GM12875 (cell line): ENCODE results near the gene RAP1GDS1.

Experiments used
- H3K4me3 ChIP-seq: one replicate; pipeline ENCODE4 v1.5.1; 2011; ENCODE audit warnings: low read depth, low read length, control low read depth
- CTCF ChIP-seq: IDR thresholded peaks from 2 replicates; pipeline ENCODE4 v1.5.1; 2011; ENCODE audit warnings: low read depth, mild to moderate bottlenecking, control low read depth, inconsistent platforms, low read length, moderate library complexity, borderline replicate concordance; ENCODE audit not compliant: insufficient read depth

Gene RAP1GDS1

GRCh38 chr4:98289375-98289774 lies 28.2 kb downstream of the RAP1GDS1 start:
- H3K4me3 ChIP-seq, result no peak overlapping the region
- TF ChIP-seq CTCF, result no peak

GRCh38 chr4:98290511-98290910 lies 29.3 kb downstream of the RAP1GDS1 start:
- H3K4me3 ChIP-seq, result no peak overlapping the region
- no peak for TF ChIP-seq CTCF

- H3K4me3 ChIP-seq, result no peak overlapping the region
- TF ChIP-seq CTCF, result no peak
These were observed 32.1 kb downstream of the RAP1GDS1 start for GRCh38 chr4:98293104-98293887.

- TF ChIP-seq CTCF, result no peak
- no peak overlapping the region for H3K4me3 ChIP-seq
These were observed 36.8 kb downstream of the RAP1GDS1 start for GRCh38 chr4:98298022-98298421.

GRCh38 chr4:98300706-98301105 lies 39.5 kb downstream of the RAP1GDS1 start:
- TF ChIP-seq CTCF, result no peak

GRCh38 chr4:98305576-98305975 lies 44.4 kb downstream of the RAP1GDS1 start:
- no peak overlapping the region for H3K4me3 ChIP-seq
- TF ChIP-seq CTCF, result no peak

More at GRCh38 chr4:98300706-98301105, 39.5 kb downstream of the RAP1GDS1 start:
- H3K4me3 ChIP-seq, result no peak overlapping the region

- no peak overlapping the region for H3K4me3 ChIP-seq
These were observed 49.7 kb downstream of the RAP1GDS1 start for GRCh38 chr4:98310867-98311266.

More at GRCh38 chr4:98310867-98311266, 49.7 kb downstream of the RAP1GDS1 start:
- no peak for TF ChIP-seq CTCF
